ENCODE data around the gene ADH1B. TPM values are rescaled to one million over a fixed set of nuclear protein-coding genes. Genes with fewer than 3 reads are reported as not detected.

ADH1B gene
- total RNA-seq, 3 donors from 2014 or later, result 631 to 5,080 (median 1,871) TPM

GRCh38 chr4:99276417-99276816 is 44.8 kb downstream of the ADH1B start:
- no peaks in the 10 kb centered on the region for H3K9me3 ChIP-seq
- no peaks in the 10 kb centered on the region for H3K4me1 ChIP-seq
- H3K4me3 ChIP-seq, result no peak overlapping the region
- TF ChIP-seq, protein P1, sequence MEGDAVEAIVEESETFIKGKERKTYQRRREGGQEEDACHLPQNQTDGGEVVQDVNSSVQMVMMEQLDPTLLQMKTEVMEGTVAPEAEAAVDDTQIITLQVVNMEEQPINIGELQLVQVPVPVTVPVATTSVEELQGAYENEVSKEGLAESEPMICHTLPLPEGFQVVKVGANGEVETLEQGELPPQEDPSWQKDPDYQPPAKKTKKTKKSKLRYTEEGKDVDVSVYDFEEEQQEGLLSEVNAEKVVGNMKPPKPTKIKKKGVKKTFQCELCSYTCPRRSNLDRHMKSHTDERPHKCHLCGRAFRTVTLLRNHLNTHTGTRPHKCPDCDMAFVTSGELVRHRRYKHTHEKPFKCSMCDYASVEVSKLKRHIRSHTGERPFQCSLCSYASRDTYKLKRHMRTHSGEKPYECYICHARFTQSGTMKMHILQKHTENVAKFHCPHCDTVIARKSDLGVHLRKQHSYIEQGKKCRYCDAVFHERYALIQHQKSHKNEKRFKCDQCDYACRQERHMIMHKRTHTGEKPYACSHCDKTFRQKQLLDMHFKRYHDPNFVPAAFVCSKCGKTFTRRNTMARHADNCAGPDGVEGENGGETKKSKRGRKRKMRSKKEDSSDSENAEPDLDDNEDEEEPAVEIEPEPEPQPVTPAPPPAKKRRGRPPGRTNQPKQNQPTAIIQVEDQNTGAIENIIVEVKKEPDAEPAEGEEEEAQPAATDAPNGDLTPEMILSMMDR (IDR thresholded peaks at IDR 0.05), result no peak
- TF ChIP-seq POLR2AphosphoS5 (IDR thresholded peaks at IDR 0.05) (no peak), POLR2A (IDR thresholded peaks at IDR 0.05) (no peak)
- intact Hi-C loops (cut with DNase I; ENCODE audit: low total_unique reads), result no loop called here
- H3K27me3 ChIP-seq, result no peaks in the 10 kb centered on the region
- no peaks in the 10 kb centered on the region for H3K36me3 ChIP-seq
- H3K27ac ChIP-seq, result no peak overlapping the region
- DNase-seq (ENCODE audit: low spot score in 2 of 2), result no peak

GRCh38 chr4:99275885-99276284 is 45.3 kb downstream of the ADH1B start:
- Histone ChIP-seq H3K4me3 (no peak overlapping the region), H3K4me1 (no peaks in the 10 kb centered on the region), H3K27me3 (no peaks in the 10 kb centered on the region), H3K27ac (no peak overlapping the region), H3K36me3 (no peaks in the 10 kb centered on the region), H3K9me3 (no peaks in the 10 kb centered on the region)
- no peak for DNase-seq (ENCODE audit: low spot score in 2 of 2)
- intact Hi-C loops (cut with DNase I; ENCODE audit: low total_unique reads), result no loop called here
- TF ChIP-seq POLR2A (IDR thresholded peaks at IDR 0.05), result no peak
- TF ChIP-seq POLR2AphosphoS5 (IDR thresholded peaks at IDR 0.05), result no peak
- TF ChIP-seq, protein P1 (IDR thresholded peaks at IDR 0.05), result no peak

- no peaks in the 10 kb centered on the region for H3K4me1 ChIP-seq
These were observed 46.2 kb downstream of the ADH1B start for GRCh38 chr4:99275050-99275449.

GRCh38 chr4:99273704-99274103 is 47.5 kb downstream of the ADH1B start:
- Histone ChIP-seq H3K27ac (no peak overlapping the region), H3K4me3 (no peak overlapping the region), H3K4me1 (no peaks in the 10 kb centered on the region), H3K36me3 (no peaks in the 10 kb centered on the region), H3K9me3 (peaks cover 0 to 6% of the 10 kb centered on the region in 2 donors), H3K27me3 (no peaks in the 10 kb centered on the region)
- no peak for TF ChIP-seq POLR2A (IDR thresholded peaks at IDR 0.05)
- TF ChIP-seq, protein P1 (IDR thresholded peaks at IDR 0.05), result no peak
- TF ChIP-seq POLR2AphosphoS5 (IDR thresholded peaks at IDR 0.05), result no peak
- intact Hi-C loops (cut with DNase I; ENCODE audit: low total_unique reads), result no loop called here
- DNase-seq (ENCODE audit: low spot score in 2 of 2), result no peak

More at GRCh38 chr4:99275050-99275449, 46.2 kb downstream of the ADH1B start:
- TF ChIP-seq, protein P1 (IDR thresholded peaks at IDR 0.05), result no peak
- TF ChIP-seq POLR2AphosphoS5 (IDR thresholded peaks at IDR 0.05), result no peak
- no peak for TF ChIP-seq POLR2A (IDR thresholded peaks at IDR 0.05)
- no peaks in the 10 kb centered on the region for H3K36me3 ChIP-seq
- no peak overlapping the region for H3K27ac ChIP-seq
- intact Hi-C loops (cut with DNase I; ENCODE audit: low total_unique reads), result no loop called here
- H3K9me3 ChIP-seq, result peaks cover 0 to 4% of the 10 kb centered on the region in 2 donors
- no peak for DNase-seq (ENCODE audit: low spot score in 2 of 2)
- no peaks in the 10 kb centered on the region for H3K27me3 ChIP-seq
- H3K4me3 ChIP-seq, result no peak overlapping the region

GRCh38 chr4:99264927-99265326 is 56.3 kb downstream of the ADH1B start:
- H3K9me3 ChIP-seq, result peaks cover under 1 to 8% of the 10 kb centered on the region in 2 donors

More at GRCh38 chr4:99264927-99265326, 56.3 kb downstream of the ADH1B start:
- no peak for TF ChIP-seq POLR2A (IDR thresholded peaks at IDR 0.05)
- TF ChIP-seq, protein P1 (IDR thresholded peaks at IDR 0.05), result no peak
- TF ChIP-seq POLR2AphosphoS5 (IDR thresholded peaks at IDR 0.05), result no peak
- Histone ChIP-seq H3K27me3 (no peaks in the 10 kb centered on the region), H3K4me1 (no peaks in the 10 kb centered on the region), H3K36me3 (no peaks in the 10 kb centered on the region), H3K27ac (no peak overlapping the region), H3K4me3 (no peak overlapping the region)
- intact Hi-C loops (cut with DNase I; ENCODE audit: low total_unique reads), result no loop called here
- DNase-seq (ENCODE audit: low spot score in 2 of 2), result no peak

Other genes with a start within 250 kb of the ADH1B start
- 100 to 1,000 TPM; 136 to 283 (median 159) TPM for gene ADH5, start 232.6 kb downstream of the ADH1B start, total RNA-seq
- 10 to 100 TPM in 1 of 3 donors, 1 to 10 TPM in 1, under 1 TPM in 1; 0.48 to 27.5 (median 7.9) TPM for gene ADH4, start 177.1 kb downstream of the ADH1B start, total RNA-seq
- not detected for gene ADH6, start 102.2 kb downstream of the ADH1B start, total RNA-seq
- 1 to 10 TPM in 1 of 3 donors, under 1 TPM in 1, not detected in 1; 0.66 to 2.3 TPM for gene ADH1A, start 30.4 kb downstream of the ADH1B start, total RNA-seq
- gene ADH1C, start 31.3 kb upstream of the ADH1B start, total RNA-seq, result 10 to 100 TPM in 2 of 3 donors, 1 to 10 TPM in 1; 8.8 to 50.1 (median 31.8) TPM
- gene ADH7, start 113.9 kb upstream of the ADH1B start, total RNA-seq, result not detected
- gene C4orf17, start 189.6 kb upstream of the ADH1B start, total RNA-seq, result not detected
- gene TRMT10A, start 242.6 kb upstream of the ADH1B start, total RNA-seq, result 1 to 10 TPM; 5.2 to 7.8 (median 7.2) TPM